Activated naive CD4-positive, alpha-beta T cell (primary cell): Measurements from ENCODE around the gene PHLDB1.
"Not testable (repeated sequence)": the region's sequence is repeated elsewhere in the genome, so short reads cannot be mapped to it uniquely, and the experiment has no call there.

ENCODE experiments used
- DNase-seq, 4 experiments: peaks; one replicate each; lab custom pipeline; 2025; lab: John Stamatoyannopoulos, UW

PHLDB1 gene

DNA sequence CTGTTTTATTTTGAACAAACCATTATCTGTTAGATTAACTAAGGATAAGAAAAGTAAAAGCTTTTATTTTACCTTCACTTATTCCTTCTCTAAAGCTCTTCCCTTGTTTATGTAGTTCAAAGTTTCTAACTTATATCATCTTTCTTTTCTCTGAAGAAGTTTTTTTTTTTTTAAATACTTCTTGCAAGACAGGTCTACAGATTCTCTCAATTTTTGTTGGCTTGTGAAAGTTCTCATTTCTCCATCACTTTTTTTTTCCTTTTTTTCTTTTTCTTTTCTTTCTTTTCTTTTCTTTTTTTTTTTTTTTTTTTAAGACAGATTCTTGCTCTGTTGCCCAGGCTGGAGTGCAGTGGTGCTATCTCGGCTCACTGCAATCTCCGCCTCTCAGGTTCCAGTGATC, 76.8 kb downstream of the PHLDB1 start:
- no peak for DNase-seq

DNA sequence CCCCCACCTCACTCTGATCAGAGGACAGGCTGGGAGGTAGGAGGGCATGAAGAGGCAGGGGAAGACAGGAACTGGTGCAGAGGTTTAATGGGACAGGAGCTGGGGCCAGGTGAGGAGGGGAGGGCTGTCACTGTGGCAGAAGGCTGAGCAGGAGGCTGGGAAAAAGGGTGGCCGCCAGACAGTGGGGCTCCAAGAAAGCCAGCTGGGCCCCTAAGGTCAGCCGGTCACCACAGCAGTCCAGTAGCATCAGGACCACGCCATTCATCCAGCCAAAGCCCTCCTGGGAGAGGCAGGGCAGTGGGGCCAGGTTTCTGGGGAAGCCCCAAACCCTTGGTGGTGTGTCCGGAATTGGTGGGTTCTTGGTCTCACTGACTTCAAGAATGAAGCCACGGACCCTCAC, 80.5 kb downstream of the PHLDB1 start:
- no peak for DNase-seq

DNA sequence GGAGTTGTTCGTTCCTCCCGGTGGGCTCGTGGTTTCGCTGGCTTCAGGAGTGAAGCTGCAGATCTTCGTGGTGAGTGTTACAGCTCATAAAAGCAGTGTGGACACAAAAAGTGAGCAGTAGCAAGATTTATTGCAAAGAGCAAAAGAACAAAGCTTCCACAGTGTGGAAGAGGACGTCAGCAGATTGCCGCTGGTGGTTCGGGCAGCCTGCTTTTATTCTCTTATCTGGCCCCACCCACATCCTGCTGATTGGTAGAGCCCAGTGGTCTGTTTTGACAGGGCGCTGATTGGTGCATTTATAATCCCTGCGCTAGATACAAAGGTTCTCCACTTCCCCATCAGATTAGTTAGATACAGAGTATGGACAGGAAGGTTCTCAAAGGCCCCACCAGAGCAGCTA, 80.9 kb downstream of the PHLDB1 start:
- DNase-seq, result not testable (repeated sequence)

DNA sequence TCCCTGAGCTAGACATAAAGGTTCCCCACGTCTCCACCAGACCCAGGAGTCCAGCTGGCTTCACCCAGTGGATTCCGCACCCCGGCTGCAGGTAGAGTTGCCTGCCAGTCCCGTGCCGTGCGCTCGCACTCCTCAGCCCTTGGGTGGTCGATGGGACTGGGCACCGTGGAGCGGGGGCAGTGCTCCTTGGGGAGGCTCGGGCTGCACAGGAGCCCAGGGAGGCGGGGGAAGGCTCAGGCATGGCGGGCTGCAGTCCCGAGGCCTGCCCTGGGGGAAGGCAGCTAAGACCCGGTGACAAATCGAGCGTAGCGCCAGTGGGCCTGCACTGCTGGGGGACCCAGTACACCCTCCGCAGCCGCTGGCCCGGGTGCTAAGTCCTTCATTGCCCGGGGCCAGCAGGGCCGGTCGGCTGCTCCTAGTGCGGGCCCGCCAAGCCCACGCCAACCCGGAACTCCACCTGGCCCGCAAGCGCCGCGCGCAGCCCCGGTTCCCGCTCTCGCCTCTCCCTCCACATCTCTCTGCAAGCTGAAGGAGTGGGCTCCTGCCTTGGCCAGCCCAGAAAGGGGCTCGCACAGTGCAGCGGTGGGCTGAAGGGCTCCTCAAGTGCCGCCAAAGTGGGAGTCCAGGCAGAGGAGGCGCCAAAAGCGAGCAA, 81.6 kb downstream of the PHLDB1 start:
- no peak for DNase-seq

DNA sequence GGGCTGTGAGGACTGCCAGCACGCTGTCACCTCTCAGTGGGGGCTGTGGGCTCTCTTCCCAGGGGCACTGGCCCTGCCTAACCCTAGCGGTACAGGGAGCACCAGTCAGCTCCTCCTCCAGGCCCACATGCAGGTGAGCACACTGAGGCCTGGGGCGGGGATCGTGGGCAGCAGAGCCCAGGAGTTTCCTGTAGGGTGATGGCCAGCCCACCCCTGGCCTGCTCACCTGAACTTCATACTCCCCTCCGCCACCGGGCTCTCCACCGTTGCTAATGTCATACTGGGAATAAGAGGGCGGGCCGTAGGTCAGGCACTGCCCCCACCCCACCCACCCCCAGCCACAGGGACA, 82.1 kb downstream of the PHLDB1 start:
- DNase-seq, result no peak

- DNase-seq, result peak; percentile 58 to 82 (median 64)
Measured at GRCh38 chr11:118689852-118690552, 82.6 kb downstream of the PHLDB1 start.

- no peak for DNase-seq
Measured at GRCh38 chr11:118690553-118691304, 83.3 kb downstream of the PHLDB1 start.

GRCh38 chr11:118691926-118692830, 84.8 kb downstream of the PHLDB1 start:
- peak in 2 of 4 experiments; percentile 21 to 47 for DNase-seq

- DNase-seq, result no peak
Measured at GRCh38 chr11:118694185-118694584, 86.8 kb downstream of the PHLDB1 start.

DNA sequence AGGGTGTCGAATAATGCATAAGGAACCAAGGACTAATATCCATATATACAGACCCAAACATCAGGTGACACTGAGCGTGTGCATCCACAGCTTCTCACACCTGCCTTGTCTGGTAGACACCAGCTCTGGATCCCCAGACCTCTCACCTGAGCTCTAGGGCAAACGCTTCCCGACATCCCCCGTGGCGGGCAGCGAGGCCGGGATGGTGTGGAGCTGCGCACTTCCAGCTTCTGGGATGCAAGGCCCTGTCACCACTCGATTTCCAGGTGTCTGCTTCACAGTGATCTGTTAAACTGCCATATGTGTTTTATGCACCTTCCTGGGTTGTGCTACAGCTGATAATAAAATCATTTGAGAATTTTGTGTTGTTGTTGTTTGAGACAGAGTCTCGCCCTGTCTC, 87.4 kb downstream of the PHLDB1 start:
- no peak for DNase-seq

- no peak for DNase-seq
Measured at GRCh38 chr11:118696673-118697226, 89.3 kb downstream of the PHLDB1 start.

DNA sequence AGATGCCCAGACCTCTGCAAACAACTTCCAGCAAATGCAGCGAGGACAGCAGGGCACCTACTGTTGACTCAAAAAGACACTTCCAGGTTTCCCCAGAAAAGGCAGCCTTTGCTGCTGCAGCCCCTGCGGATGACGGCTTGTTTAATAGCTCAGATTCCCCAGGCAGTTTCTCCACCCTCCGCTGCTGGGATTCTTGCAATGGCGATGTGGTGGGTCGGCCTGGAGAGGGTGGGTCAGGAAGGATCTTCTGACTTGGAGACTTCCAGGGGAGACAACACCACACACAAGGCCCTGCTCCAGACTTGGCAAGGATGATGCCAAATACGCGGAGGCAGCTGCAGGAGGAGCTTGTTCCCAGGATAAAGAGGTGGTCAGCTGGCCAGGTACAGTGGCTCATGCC, 89.9 kb downstream of the PHLDB1 start:
- DNase-seq, result no peak

DNA sequence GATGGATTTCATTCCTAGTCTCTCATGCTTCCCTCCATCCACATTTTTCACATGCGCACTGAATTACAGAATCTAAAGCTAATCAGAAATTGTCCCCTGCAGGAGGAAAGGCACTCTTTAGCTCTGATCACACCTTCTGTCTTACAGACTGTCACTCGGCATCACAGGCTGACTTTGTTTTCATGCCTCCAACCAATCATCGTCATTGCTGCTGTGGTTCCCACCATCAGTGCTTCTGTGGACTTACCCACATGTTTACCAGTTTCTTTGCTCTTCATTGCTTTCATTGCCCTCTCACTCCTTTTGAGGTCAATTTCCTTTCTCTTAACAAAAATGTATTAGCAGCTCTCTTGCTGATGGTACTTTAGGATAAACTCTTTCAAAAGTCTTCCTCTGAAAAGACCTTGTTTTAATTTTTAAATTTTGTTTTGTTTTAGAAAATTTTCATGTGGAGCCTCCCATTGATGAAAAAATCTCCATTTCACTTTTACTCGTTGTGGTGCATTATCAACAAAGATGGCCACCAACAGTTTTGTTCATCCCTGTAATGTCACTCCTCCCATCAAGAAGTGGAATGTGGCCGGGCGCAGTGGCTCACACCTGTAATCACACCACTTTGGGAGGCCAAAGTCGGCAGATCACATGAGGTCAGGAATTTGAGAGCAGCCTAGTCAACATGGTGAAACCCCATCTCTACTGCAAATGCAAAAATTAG, 92.2 kb downstream of the PHLDB1 start:
- peak in 2 of 4 experiments; percentile 19 to 42 for DNase-seq

- no peak for DNase-seq
Measured at GRCh38 chr11:118703563-118704106, 96.2 kb downstream of the PHLDB1 start.

- DNase-seq, result peak in 1 of 4 experiments; percentile 35
Measured at GRCh38 chr11:118705111-118705741, 97.8 kb downstream of the PHLDB1 start.

GRCh38 chr11:118705791-118706545, 98.6 kb downstream of the PHLDB1 start:
- DNase-seq, result no peak

DNA sequence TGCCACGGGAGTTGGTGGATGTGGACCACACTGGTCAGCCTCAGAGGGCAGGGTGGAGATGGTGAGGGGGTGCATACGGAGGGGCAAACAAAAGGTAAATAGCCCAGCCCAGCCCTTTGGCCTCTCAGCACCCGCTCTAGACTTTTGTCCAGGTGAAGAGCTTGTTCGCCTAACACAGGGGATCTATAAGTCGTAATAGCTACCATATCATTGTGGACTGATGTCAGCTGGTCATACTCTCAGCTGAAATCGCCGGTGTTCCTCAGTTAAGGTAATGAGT, 99.1 kb downstream of the PHLDB1 start:
- no peak for DNase-seq
